Sigmoid colon (tissue), 3 donors: Measurements from ENCODE around the gene DPY19L1.
"Not testable (repeated sequence)": the region's sequence is repeated elsewhere in the genome, so short reads cannot be mapped to it uniquely, and the experiment has no call there.

Experiments
- POLR2A ChIP-seq, 2 donors: fragments of 450-650 bp; IDR thresholded peaks; one replicate each; pipeline ENCODE4 v1.6.1; 2016; ENCODE audit warnings: antibody characterized with exemption in 2 of 2, mild to moderate bottlenecking in 2 of 2, moderate library complexity in 2 of 2
- TF ChIP-seq, protein P1 (sequence below), 4 experiments: fragments of 450-650 bp in 3 of 4; fragments of 200-600 bp in 1 of 4; IDR thresholded peaks; one replicate each; pipeline ENCODE4 v1.5.1; 2016 to 2019; ENCODE audit warnings: antibody characterized with exemption in 4 of 4, mild to moderate bottlenecking in 3 of 4, moderate library complexity in 2 of 4

DNA sequence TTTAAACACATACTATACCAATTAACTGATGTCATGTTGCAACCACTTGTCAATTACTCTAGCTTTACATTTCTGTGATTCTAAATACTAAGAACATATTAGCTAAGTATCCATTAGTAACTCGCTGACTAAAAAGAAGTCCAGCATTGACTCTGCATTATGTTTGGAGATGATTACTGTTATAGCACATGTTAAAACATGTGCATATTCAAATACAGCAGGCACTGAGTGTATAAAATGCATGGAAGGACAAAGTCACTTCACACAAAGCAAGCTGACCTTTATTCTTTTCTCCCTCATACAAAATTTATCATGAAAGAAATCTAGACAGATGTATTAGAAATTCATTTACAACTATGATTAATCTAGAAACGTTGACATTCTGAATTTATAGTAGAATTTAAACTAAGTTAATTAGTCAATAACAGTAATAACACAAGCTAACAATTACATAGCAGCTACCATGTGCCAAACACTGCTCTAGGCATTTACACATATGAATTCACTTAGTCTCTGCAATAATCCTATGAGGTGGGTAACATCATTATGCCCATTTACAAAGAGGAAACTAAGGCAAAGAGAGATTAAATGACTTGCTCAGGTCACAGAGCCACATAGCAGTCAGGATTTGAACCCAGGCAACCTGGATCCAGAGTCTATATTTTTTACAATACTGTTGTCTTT, 48.7 kb downstream of the DPY19L1 start:
- TF ChIP-seq, protein P1, sequence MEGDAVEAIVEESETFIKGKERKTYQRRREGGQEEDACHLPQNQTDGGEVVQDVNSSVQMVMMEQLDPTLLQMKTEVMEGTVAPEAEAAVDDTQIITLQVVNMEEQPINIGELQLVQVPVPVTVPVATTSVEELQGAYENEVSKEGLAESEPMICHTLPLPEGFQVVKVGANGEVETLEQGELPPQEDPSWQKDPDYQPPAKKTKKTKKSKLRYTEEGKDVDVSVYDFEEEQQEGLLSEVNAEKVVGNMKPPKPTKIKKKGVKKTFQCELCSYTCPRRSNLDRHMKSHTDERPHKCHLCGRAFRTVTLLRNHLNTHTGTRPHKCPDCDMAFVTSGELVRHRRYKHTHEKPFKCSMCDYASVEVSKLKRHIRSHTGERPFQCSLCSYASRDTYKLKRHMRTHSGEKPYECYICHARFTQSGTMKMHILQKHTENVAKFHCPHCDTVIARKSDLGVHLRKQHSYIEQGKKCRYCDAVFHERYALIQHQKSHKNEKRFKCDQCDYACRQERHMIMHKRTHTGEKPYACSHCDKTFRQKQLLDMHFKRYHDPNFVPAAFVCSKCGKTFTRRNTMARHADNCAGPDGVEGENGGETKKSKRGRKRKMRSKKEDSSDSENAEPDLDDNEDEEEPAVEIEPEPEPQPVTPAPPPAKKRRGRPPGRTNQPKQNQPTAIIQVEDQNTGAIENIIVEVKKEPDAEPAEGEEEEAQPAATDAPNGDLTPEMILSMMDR (IDR thresholded peaks at IDR 0.05) = not testable (repeated sequence)
- not testable (repeated sequence) for TF ChIP-seq POLR2A (IDR thresholded peaks at IDR 0.05)
